ENCODE data around the gene PTPRT. TPM values are rescaled to one million over a fixed set of nuclear protein-coding genes. Genes with fewer than 3 reads are reported as not detected.

PTPRT gene
- total and polyA plus RNA-seq, 2 of the 4 experiments (the other 2 are of a cell fraction): not detected

GRCh38 chr20:43102394-43102793 is 87.3 kb downstream of the PTPRT start:
- ChIA-PET CTCF (no interaction called here), POLR2A (ENCODE audit: unreplicated experiment) (no interaction called here)
- no peak overlapping the region for H3K14ac ChIP-seq (replicated peaks; ENCODE audit: low read depth, low read length)
- H3K27me3 ChIP-seq (ENCODE audit: control insufficient read depth, insufficient read depth, low read length): no peaks in the 10 kb centered on the region
- H2BK20ac ChIP-seq (ENCODE audit: low read depth, low read length): no peak overlapping the region
- no peak overlapping the region for H3K4ac ChIP-seq (ENCODE audit: low read depth, low read length)
- H3K27ac ChIP-seq (ENCODE audit: insufficient read depth, low read length): no peak overlapping the region
- no peak overlapping the region for H4K5ac ChIP-seq (ENCODE audit: low read depth, low read length)
- no CpG with 5 or more reads among the region's 5 CpGs for WGBS, 2 experiments (ENCODE audit: extremely low coverage in 2 of 2, insufficient read length in 1 of 2)
- no peak overlapping the region for H2BK15ac ChIP-seq (ENCODE audit: low read depth, low read length)
- no peak overlapping the region for H2BK5ac ChIP-seq (ENCODE audit: low read depth, low read length, poor library complexity, severe bottlenecking)
- in situ Hi-C loops (cut with MboI; ENCODE audit: low sequenced_read_pairs) (no loop called here), intact Hi-C loops (cut with micrococcal nuclease) (no loop called here), dilution Hi-C loops (cut with HindIII; ENCODE audit: low sequenced_read_pairs, unreplicated experiment) (no loop called here)
- no peak overlapping the region for H4K91ac ChIP-seq (ENCODE audit: insufficient read depth, low read depth, low read length)
- H2AK9ac ChIP-seq (replicated peaks; ENCODE audit: low read depth, low read length, poor library complexity): no peak overlapping the region
- H3K18ac ChIP-seq (ENCODE audit: low read depth, low read length): no peak overlapping the region
- H3K4me2 ChIP-seq (ENCODE audit: low read depth, low read length): no peak overlapping the region
- peaks cover 20% of the 10 kb centered on the region for H3K9me3 ChIP-seq (ENCODE audit: control insufficient read depth, insufficient read depth, low read length)
- no peaks in the 10 kb centered on the region for H4K20me1 ChIP-seq (ENCODE audit: insufficient read depth, low read length)
- no peak overlapping the region for H2AK5ac ChIP-seq (ENCODE audit: low read depth, low read length)
- no peaks in the 10 kb centered on the region for H3K36me3 ChIP-seq (ENCODE audit: control insufficient read depth, insufficient read depth, low read length)
- no peaks in the 10 kb centered on the region for H3K4me1 ChIP-seq (ENCODE audit: control insufficient read depth, insufficient read depth, low read length)
- H3K56ac ChIP-seq (ENCODE audit: extremely low read depth, insufficient read depth, low read length): no peak overlapping the region
- no peak overlapping the region for H2AFZ ChIP-seq (replicated peaks; ENCODE audit: low read length, poor library complexity)
- no peaks in the 10 kb centered on the region for H3K9me1 ChIP-seq (ENCODE audit: insufficient read depth, low read length)
- TF ChIP-seq CHD1 (IDR thresholded peaks at IDR 0.05; ENCODE audit: low read depth, low read length) (no peak), FOS (IDR thresholded peaks at IDR 0.05; ENCODE audit: low read depth, low read length) (no peak), MAZ (IDR thresholded peaks at IDR 0.05; ENCODE audit: borderline replicate concordance, low read depth, low read length) (no peak), CEBPB (IDR thresholded peaks at IDR 0.05; ENCODE audit: low read depth, low read length) (no peak), BHLHE40 (IDR thresholded peaks at IDR 0.05; ENCODE audit: low read depth, low read length) (no peak), NFE2L2 (IDR thresholded peaks at IDR 0.05; ENCODE audit: low read depth, low read length) (no peak), SMC3 (IDR thresholded peaks at IDR 0.05; ENCODE audit: low read depth, low read length) (no peak), MXI1 (IDR thresholded peaks at IDR 0.05; ENCODE audit: borderline replicate concordance, low read depth, low read length) (no peak), USF2 (IDR thresholded peaks at IDR 0.05; ENCODE audit: low read depth, low read length) (no peak), RAD21 (IDR thresholded peaks at IDR 0.05; ENCODE audit: low read length) (no peak), RFX5 (IDR thresholded peaks at IDR 0.05; ENCODE audit: low read depth, low read length) (no peak), RCOR1 (IDR thresholded peaks at IDR 0.05; ENCODE audit: insufficient replicate concordance, low read length) (no peak), MAFK (IDR thresholded peaks at IDR 0.05; ENCODE audit: low read depth, low read length) (no peak), ELK1 (IDR thresholded peaks at IDR 0.05; ENCODE audit: borderline replicate concordance, low read depth, low read length) (no peak), POLR2A (IDR thresholded peaks at IDR 0.05; ENCODE audit: low read depth, low read length) (no peak)
- TF ChIP-seq, protein P1, sequence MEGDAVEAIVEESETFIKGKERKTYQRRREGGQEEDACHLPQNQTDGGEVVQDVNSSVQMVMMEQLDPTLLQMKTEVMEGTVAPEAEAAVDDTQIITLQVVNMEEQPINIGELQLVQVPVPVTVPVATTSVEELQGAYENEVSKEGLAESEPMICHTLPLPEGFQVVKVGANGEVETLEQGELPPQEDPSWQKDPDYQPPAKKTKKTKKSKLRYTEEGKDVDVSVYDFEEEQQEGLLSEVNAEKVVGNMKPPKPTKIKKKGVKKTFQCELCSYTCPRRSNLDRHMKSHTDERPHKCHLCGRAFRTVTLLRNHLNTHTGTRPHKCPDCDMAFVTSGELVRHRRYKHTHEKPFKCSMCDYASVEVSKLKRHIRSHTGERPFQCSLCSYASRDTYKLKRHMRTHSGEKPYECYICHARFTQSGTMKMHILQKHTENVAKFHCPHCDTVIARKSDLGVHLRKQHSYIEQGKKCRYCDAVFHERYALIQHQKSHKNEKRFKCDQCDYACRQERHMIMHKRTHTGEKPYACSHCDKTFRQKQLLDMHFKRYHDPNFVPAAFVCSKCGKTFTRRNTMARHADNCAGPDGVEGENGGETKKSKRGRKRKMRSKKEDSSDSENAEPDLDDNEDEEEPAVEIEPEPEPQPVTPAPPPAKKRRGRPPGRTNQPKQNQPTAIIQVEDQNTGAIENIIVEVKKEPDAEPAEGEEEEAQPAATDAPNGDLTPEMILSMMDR (conservative IDR thresholded peaks at IDR 0.05; ENCODE audit: low read depth, low read length): no peak
- no TSS peak for BruUV-seq (replicated peaks)
- no peak overlapping the region for H4K8ac ChIP-seq (ENCODE audit: low read depth in 2 of 2, low read length in 2 of 2)
- ATAC-seq (ENCODE audit: low read depth) (no peak), DNase-seq (no peak)
- no peak overlapping the region for H3K4me3 ChIP-seq (ENCODE audit: insufficient read depth, low read depth, low read length)
- H3K9ac ChIP-seq (ENCODE audit: low read depth, low read length): no peak overlapping the region
- no peak overlapping the region for H3K23ac ChIP-seq (ENCODE audit: low read depth, low read length)
- no peaks in the 10 kb centered on the region for H3K79me1 ChIP-seq (ENCODE audit: low read depth in 1 of 2, low read length in 2 of 2)
- no peak overlapping the region for H2BK120ac ChIP-seq (ENCODE audit: low read depth, low read length)

Measured in IMR-90 (cell line).